ENCODE data around the gene GNG11. TPM values are rescaled to one million over a fixed set of nuclear protein-coding genes. Genes with fewer than 3 reads are reported as not detected.

GNG11 gene
- total RNA-seq (under 1 TPM in 1 of 2 experiments, not detected in 1; 0.16 TPM), polyA plus RNA-seq (not detected), total RNA-seq (0 to 0.26 (median 0) reads per million in 6 experiments)

GRCh38 chr7:93921607-93922566, at the start of gene GNG11:
Gene GNG11 (plus strand): TSS chr7:93921735. CDS start chr7:93922138, 403 bp downstream.
- peak within 1 kb of the TSS in 2 of 10 donors; percentile 43 to 83 for H3K27ac Mint-ChIP-seq
- peaks cover 0 to 2% (median 0%) of the 10 kb centered on the region in 9 donors for H3K9me3 Mint-ChIP-seq
- peak; percentile 59 to 64 for ATAC-seq
- peak within 1 kb of the TSS; percentile 45 to 75 (median 66) for H3K4me3 Mint-ChIP-seq
- H3K36me3 Mint-ChIP-seq = no peaks in the 10 kb centered on the region
- H3K27me3 Mint-ChIP-seq = peaks cover 15 to 48% (median 25%) of the 10 kb centered on the region in 5 donors
- peaks cover 0 to 7% (median 3%) of the 10 kb centered on the region in 4 donors for H3K4me1 Mint-ChIP-seq
- peak in 4 of 10 donors; percentile 2 to 17 (median 8) for DNase-seq
- POLR2A ChIA-PET = interaction anchor here (0.7 kb wide), 1 partner anchor 15 kb away, joined by 3 read pairs; no protein-coding TSS in a partner anchor

GRCh38 chr7:93873998-93874574, 47.4 kb upstream of the GNG11 start:
- Mint-ChIP-seq H3K27me3 (peaks cover 0 to 9% (median 3%) of the 10 kb centered on the region in 5 donors), H3K4me3 (no peak overlapping the region), H3K4me1 (peaks cover 0 to 2% (median 0%) of the 10 kb centered on the region in 4 donors), H3K27ac (no peak overlapping the region), H3K36me3 (no peaks in the 10 kb centered on the region), H3K9me3 (peaks cover 0 to 20% (median 6%) of the 10 kb centered on the region in 9 donors)
- no peak for ATAC-seq
- DNase-seq = no peak
- POLR2A ChIA-PET = no interaction called here

GRCh38 chr7:93877742-93878141, 43.8 kb upstream of the GNG11 start:
- H3K4me1 Mint-ChIP-seq = peaks cover 0 to 2% (median 0%) of the 10 kb centered on the region in 4 donors
- POLR2A ChIA-PET = no interaction called here
- ATAC-seq (no peak), DNase-seq (no peak)
- H3K27ac Mint-ChIP-seq = peak overlapping the region in 1 of 10 donors; percentile 14
- no peak overlapping the region for H3K4me3 Mint-ChIP-seq
- H3K9me3 Mint-ChIP-seq = peaks cover 0 to 14% (median 6%) of the 10 kb centered on the region in 9 donors
- no peaks in the 10 kb centered on the region for H3K36me3 Mint-ChIP-seq
- H3K27me3 Mint-ChIP-seq = peaks cover 2 to 10% (median 3%) of the 10 kb centered on the region in 5 donors

GRCh38 chr7:93879356-93879755, 42.2 kb upstream of the GNG11 start:
- no peak for ATAC-seq
- H3K27me3 Mint-ChIP-seq = peaks cover 2 to 10% (median 3%) of the 10 kb centered on the region in 5 donors
- POLR2A ChIA-PET = no interaction called here
- H3K36me3 Mint-ChIP-seq = no peaks in the 10 kb centered on the region
- peaks cover 0 to 6% (median 0%) of the 10 kb centered on the region in 9 donors for H3K9me3 Mint-ChIP-seq
- peaks cover 0 to 2% (median 0%) of the 10 kb centered on the region in 4 donors for H3K4me1 Mint-ChIP-seq
- no peak overlapping the region for H3K27ac Mint-ChIP-seq
- no peak for DNase-seq
- H3K4me3 Mint-ChIP-seq = no peak overlapping the region

GRCh38 chr7:93882468-93882867, 39.1 kb upstream of the GNG11 start:
- H3K9me3 Mint-ChIP-seq = peaks cover 0 to 6% (median 0%) of the 10 kb centered on the region in 9 donors
- H3K27ac Mint-ChIP-seq = no peak overlapping the region
- no peak for DNase-seq

GRCh38 chr7:93883078-93883916, 38.2 kb upstream of the GNG11 start:
- DNase-seq = no peak
- no peak overlapping the region for H3K4me3 Mint-ChIP-seq
- no peak overlapping the region for H3K27ac Mint-ChIP-seq
- POLR2A ChIA-PET = no interaction called here
- H3K9me3 Mint-ChIP-seq = peaks cover 0 to 6% (median 0%) of the 10 kb centered on the region in 9 donors
- ATAC-seq = no peak
- H3K36me3 Mint-ChIP-seq = peaks cover 0 to 1% (median 0%) of the 10 kb centered on the region in 3 donors
- H3K27me3 Mint-ChIP-seq = peaks cover 5 to 16% (median 8%) of the 10 kb centered on the region in 5 donors
- H3K4me1 Mint-ChIP-seq = no peaks in the 10 kb centered on the region

More at GRCh38 chr7:93882468-93882867, 39.1 kb upstream of the GNG11 start:
- peaks cover under 1 to 9% (median 5%) of the 10 kb centered on the region in 5 donors for H3K27me3 Mint-ChIP-seq
- POLR2A ChIA-PET = no interaction called here
- peaks cover 0 to 1% (median 0%) of the 10 kb centered on the region in 4 donors for H3K4me1 Mint-ChIP-seq
- ATAC-seq = no peak
- H3K4me3 Mint-ChIP-seq = no peak overlapping the region
- H3K36me3 Mint-ChIP-seq = no peaks in the 10 kb centered on the region

GRCh38 chr7:93883917-93884345, 37.6 kb upstream of the GNG11 start:
- H3K27ac Mint-ChIP-seq = no peak overlapping the region
- POLR2A ChIA-PET = no interaction called here
- H3K4me3 Mint-ChIP-seq = no peak overlapping the region
- ATAC-seq = no peak
- peaks cover 0 to 6% (median 0%) of the 10 kb centered on the region in 9 donors for H3K9me3 Mint-ChIP-seq
- no peaks in the 10 kb centered on the region for H3K4me1 Mint-ChIP-seq
- DNase-seq = no peak
- H3K27me3 Mint-ChIP-seq = peaks cover 9 to 22% (median 12%) of the 10 kb centered on the region in 5 donors
- peaks cover 0 to 2% (median 0%) of the 10 kb centered on the region in 3 donors for H3K36me3 Mint-ChIP-seq

GRCh38 chr7:93884541-93884940, 37.0 kb upstream of the GNG11 start:
- DNase-seq = no peak
- peaks cover 11 to 28% (median 14%) of the 10 kb centered on the region in 5 donors for H3K27me3 Mint-ChIP-seq
- no peak overlapping the region for H3K27ac Mint-ChIP-seq
- peaks cover 0 to 1% (median under 1%) of the 10 kb centered on the region in 4 donors for H3K4me1 Mint-ChIP-seq
- H3K9me3 Mint-ChIP-seq = peaks cover 0 to 3% (median 0%) of the 10 kb centered on the region in 9 donors
- no peak overlapping the region for H3K4me3 Mint-ChIP-seq
- H3K36me3 Mint-ChIP-seq = peaks cover 0 to 2% (median 0%) of the 10 kb centered on the region in 3 donors
- no peak for ATAC-seq
- POLR2A ChIA-PET = no interaction called here

GRCh38 chr7:93889261-93889660, 32.3 kb upstream of the GNG11 start:
- Mint-ChIP-seq H3K4me3 (peak overlapping the region in 3 of 10 donors; percentile 77 to 81 (median 81)), H3K4me1 (peaks cover 7 to 15% (median 11%) of the 10 kb centered on the region in 4 donors), H3K36me3 (peaks cover 0 to 2% (median 0%) of the 10 kb centered on the region in 3 donors), H3K27ac (peak overlapping the region in 1 of 10 donors; percentile 43), H3K27me3 (peaks cover 22 to 60% (median 45%) of the 10 kb centered on the region in 5 donors), H3K9me3 (peaks cover 0 to 2% (median 0%) of the 10 kb centered on the region in 9 donors)
- no peak for DNase-seq
- POLR2A ChIA-PET = no interaction called here
- ATAC-seq = no peak

- Mint-ChIP-seq H3K4me1 (peaks cover 7 to 15% (median 11%) of the 10 kb centered on the region in 4 donors), H3K36me3 (peaks cover 0 to 2% (median 0%) of the 10 kb centered on the region in 3 donors), H3K27me3 (peaks cover 22 to 61% (median 45%) of the 10 kb centered on the region in 5 donors), H3K4me3 (peak overlapping the region; percentile 41 to 81 (median 74)), H3K9me3 (peaks cover 0 to 2% (median 0%) of the 10 kb centered on the region in 9 donors), H3K27ac (peak overlapping the region in 2 of 10 donors; percentile 27 to 49)
- no peak for DNase-seq
- no peak for ATAC-seq
- POLR2A ChIA-PET = no interaction called here
These were observed 31.5 kb upstream of the GNG11 start for GRCh38 chr7:93890041-93890463.

- H3K27me3 Mint-ChIP-seq = peaks cover 22 to 61% (median 45%) of the 10 kb centered on the region in 5 donors
- POLR2A ChIA-PET = no interaction called here
- peaks cover 7 to 15% (median 11%) of the 10 kb centered on the region in 4 donors for H3K4me1 Mint-ChIP-seq
- peak within 1 kb of the TSS in 3 of 10 donors; percentile 27 to 49 (median 43) for H3K27ac Mint-ChIP-seq
- H3K4me3 Mint-ChIP-seq = peak within 1 kb of the TSS; percentile 41 to 81 (median 74)
- ATAC-seq (no peak), DNase-seq (no peak)
- H3K9me3 Mint-ChIP-seq = peaks cover 0 to 2% (median 0%) of the 10 kb centered on the region in 9 donors
- H3K36me3 Mint-ChIP-seq = peaks cover 0 to 2% (median 0%) of the 10 kb centered on the region in 3 donors
These were observed 31.0 kb upstream of the GNG11 start, which contains the start of gene TFPI2 for GRCh38 chr7:93890464-93891068. Gene TFPI2 (minus strand): TSS chr7:93890753. CDS start chr7:93890678, 75 bp downstream.
